Uterus (tissue), 2 donors: Measurements from ENCODE around the gene ARHGEF28.

ENCODE experiments used
- POLR2A ChIP-seq, 2 donors: fragments of 450-650 bp; IDR thresholded peaks; one replicate each; pipeline ENCODE4 v1.6.1; 2016; ENCODE audit warnings: antibody characterized with exemption in 2 of 2, mild to moderate bottlenecking in 1 of 2, moderate library complexity in 1 of 2
- TF ChIP-seq, protein P1 (sequence below), 4 experiments: fragments of 200-600 bp in 2 of 4; fragments of 450-650 bp in 2 of 4; sonication (generic) in 2 of 4; IDR thresholded peaks; one replicate each; pipeline ENCODE4 v1.5.1; 2016 to 2019; ENCODE audit warnings: antibody characterized with exemption in 4 of 4, mild to moderate bottlenecking in 2 of 4, moderate library complexity in 1 of 4

GRCh38 chr5:73759771-73760170 lies 133.8 kb downstream of the ARHGEF28 start:
- TF ChIP-seq, protein P1, sequence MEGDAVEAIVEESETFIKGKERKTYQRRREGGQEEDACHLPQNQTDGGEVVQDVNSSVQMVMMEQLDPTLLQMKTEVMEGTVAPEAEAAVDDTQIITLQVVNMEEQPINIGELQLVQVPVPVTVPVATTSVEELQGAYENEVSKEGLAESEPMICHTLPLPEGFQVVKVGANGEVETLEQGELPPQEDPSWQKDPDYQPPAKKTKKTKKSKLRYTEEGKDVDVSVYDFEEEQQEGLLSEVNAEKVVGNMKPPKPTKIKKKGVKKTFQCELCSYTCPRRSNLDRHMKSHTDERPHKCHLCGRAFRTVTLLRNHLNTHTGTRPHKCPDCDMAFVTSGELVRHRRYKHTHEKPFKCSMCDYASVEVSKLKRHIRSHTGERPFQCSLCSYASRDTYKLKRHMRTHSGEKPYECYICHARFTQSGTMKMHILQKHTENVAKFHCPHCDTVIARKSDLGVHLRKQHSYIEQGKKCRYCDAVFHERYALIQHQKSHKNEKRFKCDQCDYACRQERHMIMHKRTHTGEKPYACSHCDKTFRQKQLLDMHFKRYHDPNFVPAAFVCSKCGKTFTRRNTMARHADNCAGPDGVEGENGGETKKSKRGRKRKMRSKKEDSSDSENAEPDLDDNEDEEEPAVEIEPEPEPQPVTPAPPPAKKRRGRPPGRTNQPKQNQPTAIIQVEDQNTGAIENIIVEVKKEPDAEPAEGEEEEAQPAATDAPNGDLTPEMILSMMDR (IDR thresholded peaks at IDR 0.05) = no peak
- no peak for TF ChIP-seq POLR2A (IDR thresholded peaks at IDR 0.05)
